ENCODE measurements around the gene CELF4.

DNA sequence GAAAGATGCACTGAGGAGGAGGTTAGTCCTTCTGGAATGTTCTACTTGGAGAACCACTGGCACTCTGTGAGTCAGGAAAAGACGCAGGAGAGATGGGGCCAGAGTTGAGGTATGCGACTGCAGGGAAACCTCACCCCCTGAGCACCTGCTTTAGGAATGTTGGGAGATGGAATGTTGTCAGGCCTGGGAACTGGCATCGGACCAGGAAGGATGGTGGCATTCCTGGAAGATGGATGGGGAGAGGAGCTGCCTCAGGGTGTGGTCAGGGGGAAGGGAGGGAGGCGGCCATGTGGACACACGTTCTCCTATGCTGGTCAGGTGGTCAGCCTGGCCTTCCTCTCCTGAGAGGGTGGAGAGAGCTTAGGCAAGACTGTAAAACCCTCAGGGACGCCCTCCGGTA, 146.3 kb downstream of the CELF4 start:
- TF ChIP-seq, protein P1, sequence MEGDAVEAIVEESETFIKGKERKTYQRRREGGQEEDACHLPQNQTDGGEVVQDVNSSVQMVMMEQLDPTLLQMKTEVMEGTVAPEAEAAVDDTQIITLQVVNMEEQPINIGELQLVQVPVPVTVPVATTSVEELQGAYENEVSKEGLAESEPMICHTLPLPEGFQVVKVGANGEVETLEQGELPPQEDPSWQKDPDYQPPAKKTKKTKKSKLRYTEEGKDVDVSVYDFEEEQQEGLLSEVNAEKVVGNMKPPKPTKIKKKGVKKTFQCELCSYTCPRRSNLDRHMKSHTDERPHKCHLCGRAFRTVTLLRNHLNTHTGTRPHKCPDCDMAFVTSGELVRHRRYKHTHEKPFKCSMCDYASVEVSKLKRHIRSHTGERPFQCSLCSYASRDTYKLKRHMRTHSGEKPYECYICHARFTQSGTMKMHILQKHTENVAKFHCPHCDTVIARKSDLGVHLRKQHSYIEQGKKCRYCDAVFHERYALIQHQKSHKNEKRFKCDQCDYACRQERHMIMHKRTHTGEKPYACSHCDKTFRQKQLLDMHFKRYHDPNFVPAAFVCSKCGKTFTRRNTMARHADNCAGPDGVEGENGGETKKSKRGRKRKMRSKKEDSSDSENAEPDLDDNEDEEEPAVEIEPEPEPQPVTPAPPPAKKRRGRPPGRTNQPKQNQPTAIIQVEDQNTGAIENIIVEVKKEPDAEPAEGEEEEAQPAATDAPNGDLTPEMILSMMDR (IDR thresholded peaks at IDR 0.05) = no peak
- TF ChIP-seq POLR2A (IDR thresholded peaks at IDR 0.05) = no peak

All from body of pancreas (tissue), 4 donors.